LNCAP (cell line): ENCODE measurements around the gene SIGLEC10.
A peak's percentile ranks its signal among the peaks of the same experiment; 100 is the strongest.

Source experiments
- TF ChIP-seq, protein P1 (sequence below): fragments of 450-650 bp; IDR thresholded peaks from 2 replicates; pipeline ENCODE4 v1.5.1; 2017; ENCODE audit warnings: mild to moderate bottlenecking

Gene SIGLEC10

DNA sequence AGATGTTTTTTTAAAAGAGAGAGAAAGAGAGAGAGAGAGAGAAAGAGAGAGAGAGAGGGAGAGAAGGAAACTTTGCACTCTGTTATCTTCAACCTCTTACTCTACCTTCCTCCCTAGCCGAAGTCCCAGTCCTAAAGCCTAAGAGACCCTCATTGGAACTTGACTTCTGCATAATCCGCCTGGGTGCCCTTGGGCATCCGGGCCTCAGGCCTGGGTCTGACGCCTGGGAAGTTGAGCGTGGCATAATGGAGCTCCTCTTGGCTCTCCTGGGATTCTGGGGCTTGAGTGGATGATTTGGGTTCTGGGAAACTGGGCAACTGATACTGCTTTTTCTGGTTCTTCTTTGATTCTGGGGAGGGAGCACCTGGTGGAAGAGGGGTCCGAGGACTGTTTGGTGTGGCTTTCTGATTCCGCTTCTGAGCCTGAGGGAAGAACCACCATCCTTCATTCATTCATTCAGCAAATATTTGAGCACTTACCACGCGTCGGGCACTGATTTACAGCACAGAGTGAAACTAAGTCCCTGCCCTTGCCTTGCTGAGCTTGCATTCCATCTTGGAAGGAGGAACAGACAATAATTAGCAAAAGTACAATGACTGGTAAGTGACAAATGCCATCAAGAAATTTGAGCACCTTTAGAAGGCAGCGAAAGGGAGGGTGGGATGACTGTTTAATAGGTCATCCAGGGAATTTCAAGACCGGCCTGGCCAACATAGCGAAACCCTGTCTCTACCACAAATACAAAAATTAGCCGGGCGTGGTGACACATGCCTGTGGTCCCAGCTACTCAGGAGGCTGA, 6.3 kb downstream of the SIGLEC10 start:
- TF ChIP-seq, protein P1, sequence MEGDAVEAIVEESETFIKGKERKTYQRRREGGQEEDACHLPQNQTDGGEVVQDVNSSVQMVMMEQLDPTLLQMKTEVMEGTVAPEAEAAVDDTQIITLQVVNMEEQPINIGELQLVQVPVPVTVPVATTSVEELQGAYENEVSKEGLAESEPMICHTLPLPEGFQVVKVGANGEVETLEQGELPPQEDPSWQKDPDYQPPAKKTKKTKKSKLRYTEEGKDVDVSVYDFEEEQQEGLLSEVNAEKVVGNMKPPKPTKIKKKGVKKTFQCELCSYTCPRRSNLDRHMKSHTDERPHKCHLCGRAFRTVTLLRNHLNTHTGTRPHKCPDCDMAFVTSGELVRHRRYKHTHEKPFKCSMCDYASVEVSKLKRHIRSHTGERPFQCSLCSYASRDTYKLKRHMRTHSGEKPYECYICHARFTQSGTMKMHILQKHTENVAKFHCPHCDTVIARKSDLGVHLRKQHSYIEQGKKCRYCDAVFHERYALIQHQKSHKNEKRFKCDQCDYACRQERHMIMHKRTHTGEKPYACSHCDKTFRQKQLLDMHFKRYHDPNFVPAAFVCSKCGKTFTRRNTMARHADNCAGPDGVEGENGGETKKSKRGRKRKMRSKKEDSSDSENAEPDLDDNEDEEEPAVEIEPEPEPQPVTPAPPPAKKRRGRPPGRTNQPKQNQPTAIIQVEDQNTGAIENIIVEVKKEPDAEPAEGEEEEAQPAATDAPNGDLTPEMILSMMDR = no peak

DNA sequence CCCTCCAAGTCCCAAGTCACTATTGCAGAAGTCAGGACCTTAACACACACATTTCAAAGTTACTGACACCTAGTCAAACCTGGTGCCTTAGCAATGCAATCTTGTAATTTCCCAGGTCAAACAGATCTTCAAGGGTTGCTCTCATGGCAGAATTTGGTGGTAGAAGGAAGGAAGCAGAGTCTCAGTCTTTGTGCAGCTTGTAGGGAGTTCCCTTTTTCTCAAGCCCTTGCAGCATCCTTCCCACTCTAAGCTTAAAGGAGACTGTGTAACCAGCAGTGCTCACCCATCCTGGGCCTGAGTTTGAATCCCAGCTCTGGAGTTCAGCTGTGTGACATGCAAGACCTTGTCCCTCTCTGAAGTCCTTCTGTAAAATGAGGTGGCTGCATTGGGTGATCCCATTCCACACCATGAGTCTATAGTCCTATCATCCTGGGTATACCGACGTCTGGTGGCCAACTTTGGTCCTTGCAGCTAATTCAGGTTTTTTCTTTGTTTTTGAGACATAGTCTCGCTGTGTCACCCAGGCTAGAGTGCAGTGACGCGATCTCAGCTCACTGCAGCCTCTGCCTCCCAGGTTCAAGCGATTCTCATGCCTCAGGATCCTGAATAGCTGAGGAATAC, 9.8 kb downstream of the SIGLEC10 start:
- TF ChIP-seq, protein P1 = peak; percentile 25; the same call in 1 of the 2 replicates

DNA sequence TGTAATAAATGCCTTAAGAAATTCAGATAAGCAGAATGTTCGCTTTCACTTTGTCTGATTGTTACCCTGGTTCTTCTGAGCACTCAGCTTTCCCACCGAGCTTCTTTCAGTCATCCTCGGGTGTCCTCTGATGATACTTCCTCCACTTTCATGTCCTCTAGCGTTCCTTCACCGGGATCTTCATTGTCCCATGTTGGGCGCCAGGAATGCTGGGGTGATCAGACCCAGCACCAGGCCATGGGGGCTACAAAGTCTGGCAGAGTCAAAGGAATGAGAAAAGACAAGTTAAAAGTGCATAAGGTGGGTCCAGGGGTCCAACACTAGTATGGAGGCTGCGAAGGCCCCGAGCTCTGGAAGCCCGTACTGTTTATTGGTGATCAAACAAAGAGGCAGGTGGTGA, 15.3 kb downstream of the SIGLEC10 start:
- TF ChIP-seq, protein P1 = no peak

DNA sequence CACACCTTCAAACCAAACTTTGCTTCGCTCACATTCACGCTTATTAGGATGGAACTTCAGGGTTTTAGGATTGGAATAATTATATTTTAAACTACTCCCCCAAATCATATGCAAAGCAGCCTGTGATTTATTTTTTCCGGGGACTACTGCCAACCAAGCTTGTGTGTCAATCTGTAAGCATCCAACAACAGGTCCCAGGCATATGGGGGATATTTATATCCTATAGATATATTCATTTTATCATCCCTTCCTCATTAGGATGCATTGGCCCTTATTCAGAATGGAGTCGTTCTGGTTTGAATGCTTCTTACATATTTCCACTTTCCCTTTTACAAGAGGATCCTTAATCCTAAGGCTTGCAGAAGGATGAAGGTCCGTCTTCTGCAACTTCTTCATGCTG, 18.2 kb downstream of the SIGLEC10 start:
- TF ChIP-seq, protein P1 = no peak

DNA sequence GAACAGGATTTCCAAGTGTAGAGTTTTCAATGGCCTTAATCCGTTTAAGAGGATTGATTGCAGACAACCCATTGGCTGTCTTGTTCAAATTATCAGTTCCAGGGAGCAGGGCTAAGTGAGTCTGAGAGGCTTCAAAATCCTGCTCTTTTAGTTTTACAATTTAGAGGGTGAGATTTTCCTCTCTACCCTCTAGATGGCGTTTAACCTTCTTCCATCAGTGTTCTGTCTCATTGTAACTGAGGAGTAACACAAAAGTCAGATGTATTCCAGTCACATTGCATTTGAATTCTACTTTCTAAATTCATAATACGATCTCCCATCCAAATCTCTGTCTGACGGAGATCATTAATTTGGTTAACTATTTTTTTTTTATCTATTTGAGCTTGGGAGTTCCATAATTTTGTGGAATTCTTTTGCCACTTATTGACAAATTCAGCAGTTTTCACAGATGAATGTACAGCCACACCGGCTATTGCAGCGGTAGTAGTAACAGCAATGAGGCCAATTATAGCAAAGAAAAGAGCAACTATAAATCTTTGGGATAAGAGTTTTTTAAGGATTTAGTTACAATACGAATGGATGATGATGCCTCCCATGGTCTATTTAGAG, 19.2 kb downstream of the SIGLEC10 start:
- TF ChIP-seq, protein P1 = peak; percentile 73

DNA sequence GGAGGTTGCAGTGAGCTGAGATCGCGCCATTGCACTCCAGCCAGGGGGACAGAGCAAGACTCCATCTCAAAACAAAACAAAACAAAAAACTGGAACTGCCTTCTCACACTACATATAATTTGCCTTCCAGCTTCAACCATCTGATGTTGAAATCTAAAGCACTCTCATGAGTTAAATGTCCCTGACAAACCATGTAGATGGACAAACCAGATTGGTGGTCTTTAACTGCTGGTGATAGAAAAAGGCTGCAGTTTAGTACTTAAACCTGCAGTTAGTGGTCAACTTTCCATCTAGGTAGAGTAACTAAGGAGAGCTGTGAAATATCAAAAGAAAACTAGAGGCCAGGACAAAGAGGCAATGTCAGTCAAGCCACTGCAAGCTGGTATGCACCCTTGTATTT, 21.3 kb downstream of the SIGLEC10 start:
- TF ChIP-seq, protein P1 = no peak

DNA sequence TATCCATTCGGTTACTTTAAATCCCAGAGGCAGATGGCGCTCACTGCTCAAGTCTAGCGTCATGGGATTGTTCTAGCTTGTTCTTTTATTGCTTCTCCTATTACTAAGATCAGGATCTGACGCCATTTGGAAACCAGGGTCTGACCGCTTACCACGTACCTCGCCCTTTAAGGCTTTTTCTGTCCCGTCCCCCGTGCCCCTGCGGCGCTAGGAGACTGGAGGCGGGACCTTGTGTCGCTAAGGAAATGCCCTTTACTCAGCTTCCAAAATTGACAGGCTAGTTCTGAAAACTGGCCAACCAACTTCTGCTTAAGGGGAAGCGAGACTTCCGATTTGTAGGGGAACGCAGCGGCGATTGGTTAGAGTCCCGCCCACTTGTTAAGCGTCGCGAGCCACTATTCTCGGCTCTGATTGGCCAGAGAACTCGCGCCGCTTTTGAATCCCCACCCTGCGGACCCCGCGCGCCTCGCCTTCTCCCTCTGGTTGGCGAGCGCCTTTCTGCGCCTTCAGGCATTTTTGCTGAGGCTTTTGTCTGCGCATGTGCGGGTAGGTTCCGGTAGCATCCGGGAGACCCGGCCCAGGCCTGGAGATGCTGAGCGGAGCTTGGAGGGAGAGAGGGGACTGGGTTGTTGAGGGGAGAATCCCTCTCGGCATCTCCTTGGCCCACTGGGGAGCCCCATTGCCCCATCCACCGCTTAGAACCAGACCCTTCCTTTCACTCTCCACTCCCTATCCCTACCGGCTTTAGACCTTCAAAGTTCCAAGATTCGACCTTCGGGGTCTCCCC, 23.2 kb downstream of the SIGLEC10 start:
- TF ChIP-seq, protein P1 = peak; percentile 14; the same call in 1 of the 2 replicates
